ENCODE data around the gene MGMT.

- TF ChIP-seq, protein P1, sequence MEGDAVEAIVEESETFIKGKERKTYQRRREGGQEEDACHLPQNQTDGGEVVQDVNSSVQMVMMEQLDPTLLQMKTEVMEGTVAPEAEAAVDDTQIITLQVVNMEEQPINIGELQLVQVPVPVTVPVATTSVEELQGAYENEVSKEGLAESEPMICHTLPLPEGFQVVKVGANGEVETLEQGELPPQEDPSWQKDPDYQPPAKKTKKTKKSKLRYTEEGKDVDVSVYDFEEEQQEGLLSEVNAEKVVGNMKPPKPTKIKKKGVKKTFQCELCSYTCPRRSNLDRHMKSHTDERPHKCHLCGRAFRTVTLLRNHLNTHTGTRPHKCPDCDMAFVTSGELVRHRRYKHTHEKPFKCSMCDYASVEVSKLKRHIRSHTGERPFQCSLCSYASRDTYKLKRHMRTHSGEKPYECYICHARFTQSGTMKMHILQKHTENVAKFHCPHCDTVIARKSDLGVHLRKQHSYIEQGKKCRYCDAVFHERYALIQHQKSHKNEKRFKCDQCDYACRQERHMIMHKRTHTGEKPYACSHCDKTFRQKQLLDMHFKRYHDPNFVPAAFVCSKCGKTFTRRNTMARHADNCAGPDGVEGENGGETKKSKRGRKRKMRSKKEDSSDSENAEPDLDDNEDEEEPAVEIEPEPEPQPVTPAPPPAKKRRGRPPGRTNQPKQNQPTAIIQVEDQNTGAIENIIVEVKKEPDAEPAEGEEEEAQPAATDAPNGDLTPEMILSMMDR (IDR thresholded peaks at IDR 0.05): no peak
- TF ChIP-seq POLR2A (IDR thresholded peaks at IDR 0.05): no peak
Measured at GRCh38 chr10:129628823-129629222, 161.8 kb downstream of the MGMT start.

All from testis (tissue), 2 donors.